Measurements from ENCODE around the gene SV2C.

DNA sequence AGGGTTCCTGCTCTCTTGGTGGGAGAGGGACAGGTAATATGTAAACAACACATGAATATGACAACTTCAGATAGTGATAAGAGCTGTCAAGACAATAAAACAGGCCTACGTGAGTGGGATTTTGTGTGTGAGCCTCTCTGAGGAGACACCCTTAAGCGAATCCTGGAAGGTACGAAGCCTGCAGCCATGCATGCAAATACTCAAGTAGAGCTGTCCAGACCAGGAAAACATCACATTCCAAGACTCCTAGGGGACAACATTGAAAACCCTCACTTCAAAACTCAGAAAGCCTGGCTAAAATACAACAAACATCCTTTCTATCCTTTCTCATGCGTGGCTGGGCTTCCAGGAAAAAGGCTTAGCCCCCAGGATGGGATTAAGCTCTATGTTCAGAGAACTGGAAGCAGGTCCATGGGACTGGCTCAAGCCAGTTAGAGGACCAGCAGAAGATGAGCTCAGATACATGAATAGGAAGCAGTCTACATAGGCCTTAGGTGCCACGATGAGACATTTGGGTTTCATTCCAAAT, 195.1 kb downstream of the SV2C start:
- no peak for TF ChIP-seq POLR2A (IDR thresholded peaks at IDR 0.05)
- TF ChIP-seq, protein P1, sequence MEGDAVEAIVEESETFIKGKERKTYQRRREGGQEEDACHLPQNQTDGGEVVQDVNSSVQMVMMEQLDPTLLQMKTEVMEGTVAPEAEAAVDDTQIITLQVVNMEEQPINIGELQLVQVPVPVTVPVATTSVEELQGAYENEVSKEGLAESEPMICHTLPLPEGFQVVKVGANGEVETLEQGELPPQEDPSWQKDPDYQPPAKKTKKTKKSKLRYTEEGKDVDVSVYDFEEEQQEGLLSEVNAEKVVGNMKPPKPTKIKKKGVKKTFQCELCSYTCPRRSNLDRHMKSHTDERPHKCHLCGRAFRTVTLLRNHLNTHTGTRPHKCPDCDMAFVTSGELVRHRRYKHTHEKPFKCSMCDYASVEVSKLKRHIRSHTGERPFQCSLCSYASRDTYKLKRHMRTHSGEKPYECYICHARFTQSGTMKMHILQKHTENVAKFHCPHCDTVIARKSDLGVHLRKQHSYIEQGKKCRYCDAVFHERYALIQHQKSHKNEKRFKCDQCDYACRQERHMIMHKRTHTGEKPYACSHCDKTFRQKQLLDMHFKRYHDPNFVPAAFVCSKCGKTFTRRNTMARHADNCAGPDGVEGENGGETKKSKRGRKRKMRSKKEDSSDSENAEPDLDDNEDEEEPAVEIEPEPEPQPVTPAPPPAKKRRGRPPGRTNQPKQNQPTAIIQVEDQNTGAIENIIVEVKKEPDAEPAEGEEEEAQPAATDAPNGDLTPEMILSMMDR (IDR thresholded peaks at IDR 0.05): no peak

All from vagina (tissue), 2 donors.